Stimulated activated CD8-positive, alpha-beta memory T cell treated with anti-CD3 and anti-CD28 coated beads, Interleukin-15, amount 100 ng/mL, for 1 hour (primary cell): Measurements from ENCODE around the gene FAM240B.

Experiments used
- DNase-seq: peaks from one replicate; pipeline ENCODE4 v3.0.0-alpha.2; 2020; ENCODE audit warnings: low read depth

FAM240B gene

GRCh38 chr9:38720083-38720745, at the start of gene FAM240B:
Gene FAM240B, minus strand, starts transcription at chr9:38720133. Its CDS starts 16,134 bp downstream, at chr9:38703999.
- no peak for DNase-seq

- DNase-seq: no peak
These were observed 48.4 kb upstream of the FAM240B start for GRCh38 chr9:38768351-38768761.

- DNase-seq: no peak
These were observed 45.2 kb upstream of the FAM240B start for GRCh38 chr9:38765101-38765500.

- no peak for DNase-seq
These were observed 42.1 kb upstream of the FAM240B start for GRCh38 chr9:38761999-38762398.

GRCh38 chr9:38761339-38761738, 41.4 kb upstream of the FAM240B start:
- no peak for DNase-seq

- DNase-seq: no peak
These were observed 36.8 kb upstream of the FAM240B start for GRCh38 chr9:38756702-38757101.

GRCh38 chr9:38747941-38748340, 28.0 kb upstream of the FAM240B start:
- no peak for DNase-seq

- no peak for DNase-seq
These were observed 27.1 kb upstream of the FAM240B start for GRCh38 chr9:38747067-38747466.

- no peak for DNase-seq
These were observed 26.4 kb upstream of the FAM240B start for GRCh38 chr9:38746303-38746702.

- DNase-seq: no peak
These were observed 24.6 kb upstream of the FAM240B start for GRCh38 chr9:38744484-38744883.

- no peak for DNase-seq
These were observed 17.3 kb upstream of the FAM240B start for GRCh38 chr9:38737246-38737645.

- no peak for DNase-seq
These were observed 14.9 kb upstream of the FAM240B start for GRCh38 chr9:38734831-38735230.

GRCh38 chr9:38733503-38733902, 13.6 kb upstream of the FAM240B start:
- no peak for DNase-seq

- no peak for DNase-seq
These were observed 13.0 kb upstream of the FAM240B start for GRCh38 chr9:38732885-38733284.

- no peak for DNase-seq
These were observed 7.6 kb upstream of the FAM240B start for GRCh38 chr9:38727497-38728001.

GRCh38 chr9:38724754-38725153, 4.8 kb upstream of the FAM240B start:
- no peak for DNase-seq

- DNase-seq: no peak
These were observed 1.8 kb downstream of the FAM240B start for GRCh38 chr9:38718148-38718547.

GRCh38 chr9:38715684-38716083, 4.2 kb downstream of the FAM240B start:
- no peak for DNase-seq

GRCh38 chr9:38713426-38713825, 6.5 kb downstream of the FAM240B start:
- no peak for DNase-seq

GRCh38 chr9:38708759-38709158, 11.2 kb downstream of the FAM240B start:
- no peak for DNase-seq

- no peak for DNase-seq
These were observed 11.9 kb downstream of the FAM240B start for GRCh38 chr9:38707885-38708637.

GRCh38 chr9:38706493-38706892, 13.4 kb downstream of the FAM240B start:
- no peak for DNase-seq

GRCh38 chr9:38705917-38706316, 14.0 kb downstream of the FAM240B start:
- DNase-seq: no peak
